Measurements from ENCODE around the gene APELA. TPM values are rescaled to one million over a fixed set of nuclear protein-coding genes. Genes with fewer than 3 reads are reported as not detected.
A peak's percentile ranks its signal among the peaks of the same experiment; 100 is the strongest.
"Not testable (repeated sequence)": the region's sequence is repeated elsewhere in the genome, so short reads cannot be mapped to it uniquely, and the experiment has no call there.

The APELA gene
- total RNA-seq, 2 donors from 2014 or later: 1.4 to 13.1 TPM

DNA sequence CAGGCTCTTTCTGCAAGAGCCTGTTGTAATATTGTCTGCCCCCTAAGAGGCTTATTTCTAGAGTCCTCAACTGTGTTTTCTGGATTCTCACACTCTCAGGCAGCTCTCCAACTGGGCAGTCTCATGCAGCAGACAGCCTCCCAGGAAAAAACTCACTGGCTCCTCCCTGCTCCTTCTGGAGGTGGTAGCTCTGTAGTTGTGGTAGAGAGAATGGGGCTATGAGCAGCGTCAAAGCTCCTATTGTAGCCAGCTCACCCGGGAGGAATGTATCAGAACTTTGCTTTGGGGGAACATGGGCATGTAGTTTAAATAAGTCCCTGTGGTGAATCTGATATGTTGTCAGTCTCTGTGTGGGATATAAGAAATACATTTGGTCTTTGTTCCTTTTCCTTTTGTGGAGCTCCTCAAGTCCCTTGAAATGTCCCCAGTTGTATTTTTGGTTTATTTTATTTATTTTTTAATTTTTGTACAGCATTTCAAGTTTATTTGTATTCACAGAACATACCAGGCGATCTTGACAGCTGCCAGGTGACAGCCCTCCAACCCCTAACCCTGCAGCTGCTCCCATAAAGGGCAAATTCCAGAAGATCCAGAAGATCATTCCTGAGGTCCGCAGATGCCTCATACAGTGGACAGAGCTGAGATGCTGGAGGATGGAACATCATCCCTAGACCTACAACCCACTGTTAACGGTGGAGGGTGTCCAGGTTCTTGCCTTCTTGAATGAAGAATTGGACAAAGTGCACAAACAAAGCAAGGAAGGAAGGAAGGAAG lies 54.8 kb downstream of the APELA start:
- no peak overlapping the region for H3K4me3 ChIP-seq
- no peaks in the 10 kb centered on the region for H3K9me3 ChIP-seq
- no peak overlapping the region for H3K27ac ChIP-seq
- no peaks in the 10 kb centered on the region for H3K27me3 ChIP-seq (replicated peaks; ENCODE audit: insufficient read depth)
- 91% methylated on average over 5 of the region's 5 CpGs for WGBS
- no peaks in the 10 kb centered on the region for H3K4me1 ChIP-seq (replicated peaks)
- no peak for DNase-seq (ENCODE audit: low spot score)
- no peaks in the 10 kb centered on the region for H3K36me3 ChIP-seq
- intact Hi-C loops (cut with DNase I): no loop called here
- TF ChIP-seq, protein P1, sequence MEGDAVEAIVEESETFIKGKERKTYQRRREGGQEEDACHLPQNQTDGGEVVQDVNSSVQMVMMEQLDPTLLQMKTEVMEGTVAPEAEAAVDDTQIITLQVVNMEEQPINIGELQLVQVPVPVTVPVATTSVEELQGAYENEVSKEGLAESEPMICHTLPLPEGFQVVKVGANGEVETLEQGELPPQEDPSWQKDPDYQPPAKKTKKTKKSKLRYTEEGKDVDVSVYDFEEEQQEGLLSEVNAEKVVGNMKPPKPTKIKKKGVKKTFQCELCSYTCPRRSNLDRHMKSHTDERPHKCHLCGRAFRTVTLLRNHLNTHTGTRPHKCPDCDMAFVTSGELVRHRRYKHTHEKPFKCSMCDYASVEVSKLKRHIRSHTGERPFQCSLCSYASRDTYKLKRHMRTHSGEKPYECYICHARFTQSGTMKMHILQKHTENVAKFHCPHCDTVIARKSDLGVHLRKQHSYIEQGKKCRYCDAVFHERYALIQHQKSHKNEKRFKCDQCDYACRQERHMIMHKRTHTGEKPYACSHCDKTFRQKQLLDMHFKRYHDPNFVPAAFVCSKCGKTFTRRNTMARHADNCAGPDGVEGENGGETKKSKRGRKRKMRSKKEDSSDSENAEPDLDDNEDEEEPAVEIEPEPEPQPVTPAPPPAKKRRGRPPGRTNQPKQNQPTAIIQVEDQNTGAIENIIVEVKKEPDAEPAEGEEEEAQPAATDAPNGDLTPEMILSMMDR (IDR thresholded peaks at IDR 0.05): no peak
- TF ChIP-seq POLR2A (IDR thresholded peaks at IDR 0.05) (no peak), POLR2AphosphoS5 (IDR thresholded peaks at IDR 0.05) (no peak)

DNA sequence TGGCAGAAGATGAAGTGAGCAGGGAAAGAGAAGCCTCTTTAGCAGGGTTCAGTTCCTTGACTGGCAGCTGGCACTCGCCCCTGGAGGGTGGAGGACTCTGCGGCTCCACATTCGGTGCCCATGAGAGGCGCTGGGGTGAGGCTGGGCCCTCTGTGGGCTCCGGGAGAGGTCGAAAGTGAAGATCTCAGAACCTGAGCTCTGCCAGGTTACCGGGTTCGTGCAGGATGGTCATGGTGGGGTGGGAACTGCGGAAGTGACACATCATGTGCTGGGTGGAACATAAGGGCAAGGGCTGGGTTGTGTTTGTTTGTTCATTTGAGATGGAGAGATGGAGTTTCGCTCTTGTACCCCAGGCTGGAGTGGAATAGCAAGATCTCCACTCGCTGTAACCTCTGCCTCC lies 56.3 kb downstream of the APELA start:
- no peaks in the 10 kb centered on the region for H3K9me3 ChIP-seq

DNA sequence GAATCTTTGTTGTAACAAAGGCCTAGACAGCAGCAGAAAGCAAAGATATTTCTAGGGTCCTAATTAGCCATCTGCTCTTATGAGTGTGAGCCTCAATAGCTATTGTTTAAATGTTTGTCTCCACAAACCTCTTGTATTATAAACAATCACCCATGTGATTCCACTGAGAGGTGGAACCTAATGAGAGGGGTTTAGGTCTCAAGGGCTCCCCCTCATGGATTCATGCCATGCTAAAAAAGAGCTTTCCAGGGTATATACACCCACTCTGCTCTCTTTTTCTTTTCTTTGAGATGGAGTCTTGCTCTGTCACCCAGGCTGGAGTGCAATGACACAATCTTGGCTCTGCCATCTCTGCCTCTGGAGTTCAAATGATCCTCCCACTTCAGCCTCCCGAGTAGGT lies 58.4 kb downstream of the APELA start:
- WGBS: 67% methylated on average over 1 of the region's 1 CpG
- no peak overlapping the region for H3K4me3 ChIP-seq
- intact Hi-C loops (cut with DNase I): no loop called here
- no peak for DNase-seq (ENCODE audit: low spot score)
- H3K4me1 ChIP-seq (replicated peaks): no peaks in the 10 kb centered on the region
- H3K36me3 ChIP-seq: no peaks in the 10 kb centered on the region
- H3K27me3 ChIP-seq (replicated peaks; ENCODE audit: insufficient read depth): no peaks in the 10 kb centered on the region
- TF ChIP-seq POLR2AphosphoS5 (IDR thresholded peaks at IDR 0.05) (no peak), POLR2A (IDR thresholded peaks at IDR 0.05) (no peak)
- TF ChIP-seq, protein P1 (IDR thresholded peaks at IDR 0.05): no peak
- no peak overlapping the region for H3K27ac ChIP-seq
- H3K9me3 ChIP-seq: no peaks in the 10 kb centered on the region

More for the DNA sequence above, 56.3 kb downstream of the APELA start:
- DNase-seq (ENCODE audit: low spot score): no peak
- no peaks in the 10 kb centered on the region for H3K27me3 ChIP-seq (replicated peaks; ENCODE audit: insufficient read depth)
- no peak overlapping the region for H3K4me3 ChIP-seq
- H3K4me1 ChIP-seq (replicated peaks): no peaks in the 10 kb centered on the region
- H3K36me3 ChIP-seq: no peaks in the 10 kb centered on the region
- H3K27ac ChIP-seq: no peak overlapping the region
- intact Hi-C loops (cut with DNase I): no loop called here
- WGBS: 94% methylated on average over 11 of the region's 11 CpGs
- TF ChIP-seq POLR2AphosphoS5 (IDR thresholded peaks at IDR 0.05): no peak

DNA sequence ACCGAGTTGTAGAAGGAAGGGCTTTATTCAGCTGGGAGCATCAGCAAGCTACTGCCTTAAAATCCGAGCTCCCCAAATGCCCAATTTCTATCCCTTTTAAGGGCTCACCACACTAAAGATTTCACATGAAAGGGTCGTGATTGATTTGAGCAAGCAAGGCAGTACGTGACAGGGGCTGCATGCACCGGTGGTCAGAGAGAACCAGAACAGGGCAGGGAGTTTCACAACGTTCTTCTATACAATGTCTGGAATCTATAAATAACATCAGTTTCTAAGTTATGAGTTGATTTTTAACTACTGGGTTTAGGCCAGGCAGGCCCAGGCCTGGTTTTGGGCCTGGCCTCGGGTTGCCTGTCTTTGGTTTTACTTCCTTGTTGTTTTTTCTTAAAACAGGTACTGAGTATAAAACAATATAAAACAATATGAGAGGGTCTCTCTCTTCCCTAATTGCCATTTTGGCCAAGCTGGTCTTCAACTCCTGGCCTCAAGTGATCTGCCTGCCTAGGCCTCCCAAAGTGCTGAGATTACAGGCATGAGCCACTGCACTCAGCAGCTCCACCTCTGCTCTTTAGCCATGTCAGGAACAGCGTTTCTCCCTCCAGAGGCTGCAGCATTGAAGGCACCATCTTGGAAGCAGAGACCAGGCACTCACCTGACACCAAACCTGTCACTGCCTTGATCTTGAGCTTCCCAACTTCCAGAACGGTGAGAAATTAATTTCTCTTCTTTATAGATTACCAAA lies 59.1 kb downstream of the APELA start:
- DNase-seq (ENCODE audit: low spot score); H3K27ac ChIP-seq; H3K4me1 ChIP-seq (replicated peaks); H3K4me3 ChIP-seq; H3K9me3 ChIP-seq; H3K27me3 ChIP-seq (replicated peaks; ENCODE audit: insufficient read depth); intact Hi-C loops (cut with DNase I); H3K36me3 ChIP-seq: not testable (repeated sequence)
- 72% methylated on average over 9 of the region's 9 CpGs for WGBS

DNA sequence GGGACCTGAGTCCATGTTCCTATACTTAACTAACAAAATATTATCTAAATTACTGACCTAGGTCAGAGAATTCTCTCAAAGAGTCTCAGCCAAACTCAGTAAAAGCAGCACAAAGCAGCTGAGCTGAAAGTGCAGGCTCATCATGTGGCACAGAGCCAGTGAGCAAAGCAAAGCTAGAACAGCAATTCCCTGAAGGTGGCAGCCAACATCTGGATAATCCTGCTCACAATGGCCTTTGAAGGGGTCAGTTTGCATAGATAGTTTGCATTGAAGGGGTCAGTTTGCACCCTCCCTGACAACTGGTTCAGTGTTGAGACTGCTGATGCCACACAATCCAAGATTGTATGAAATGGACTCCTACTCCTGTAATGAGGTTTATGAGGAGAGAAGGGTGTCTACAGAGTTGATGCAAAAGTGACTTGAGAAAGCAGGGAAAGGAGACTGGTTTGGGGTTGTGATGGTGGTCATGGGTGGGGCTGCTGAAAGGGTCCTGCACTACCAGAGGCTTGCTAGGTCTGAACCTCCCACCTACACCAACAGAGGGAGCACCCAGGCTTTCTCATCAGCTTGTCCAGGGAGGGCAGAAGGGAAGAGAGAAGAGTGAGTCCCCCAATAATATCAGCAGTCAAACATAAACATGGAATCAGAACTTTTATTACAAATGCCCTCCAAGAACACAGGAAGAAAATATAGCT lies 60.7 kb downstream of the APELA start:
- no peak overlapping the region for H3K27ac ChIP-seq
- H3K27me3 ChIP-seq (replicated peaks; ENCODE audit: insufficient read depth): no peaks in the 10 kb centered on the region
- TF ChIP-seq, protein P1 (IDR thresholded peaks at IDR 0.05): no peak
- no peak for TF ChIP-seq POLR2AphosphoS5 (IDR thresholded peaks at IDR 0.05)
- TF ChIP-seq POLR2A (IDR thresholded peaks at IDR 0.05): no peak
- H3K36me3 ChIP-seq: no peaks in the 10 kb centered on the region
- intact Hi-C loops (cut with DNase I): no loop called here
- H3K9me3 ChIP-seq: no peaks in the 10 kb centered on the region
- no peak overlapping the region for H3K4me3 ChIP-seq
- DNase-seq (ENCODE audit: low spot score): peak; percentile 35
- no peaks in the 10 kb centered on the region for H3K4me1 ChIP-seq (replicated peaks)

All from prostate gland (tissue), 2 donors.